H1 (cell line): ENCODE results near the gene DSTYK. TPM values are rescaled to one million over a fixed set of nuclear protein-coding genes. Genes with fewer than 3 reads are reported as not detected.

Experiments used
- RXRA ChIP-seq: IDR thresholded peaks from 2 replicates; pipeline ENCODE4 v1.6.1; 2011; ENCODE audit warnings: low read depth, mild to moderate bottlenecking, low read length, moderate library complexity; ENCODE audit not compliant: insufficient read depth
- SRF ChIP-seq: IDR thresholded peaks from 2 replicates; pipeline ENCODE4 v1.6.1; 2011; ENCODE audit warnings: mild to moderate bottlenecking, low read depth, low read length, moderate library complexity
- polyA plus RNA-seq, 7 experiments: library from polyadenylated mRNA; depleted of rRNA in 3 of 7; stranded (reverse) in 5 of 7; unstranded in 2 of 7; fragments of >200 nt in 5 of 7; fragments of 200-250 nt in 2 of 7; gene quantifications; 1 replicate in 5 of 7; 2 replicates in 1 of 7; 4 replicates in 1 of 7; pipeline versions ENCODE4 v1.2.1 to v1.2.3, GENCODE V29; 2011 to 2013; ENCODE audit warnings: missing spikeins in 2 of 7, mixed read lengths in 2 of 7
- total RNA-seq: library from RNA; stranded (reverse); fragmentation: NEBNext Ultra II Directional; extraction: Animal tissue kit (Norgen Biotek cat#: 25700); gene quantifications from 2 replicates; pipeline ENCODE4 v1.2.1, GENCODE V29; 2021
- TF ChIP-seq, protein P1 (sequence below): fragments of 300-600 bp; sonication (generic); IDR thresholded peaks from 2 replicates; pipeline ENCODE4 v1.7.1; 2012; ENCODE audit warnings: low read length, moderate library complexity, mild to moderate bottlenecking, inconsistent platforms; ENCODE audit not compliant: insufficient replicate concordance
- TF ChIP-seq, protein P2 (sequence below), 3 experiments: IDR thresholded peaks; 1 replicate in 2 of 3; 2 replicates in 1 of 3; pipeline versions ENCODE4 v1.5.1 to v1.6.1; 2011; ENCODE audit warnings: low read length in 3 of 3, mild to moderate bottlenecking in 3 of 3, inconsistent platforms in 2 of 3, low read depth in 1 of 3, moderate library complexity in 1 of 3; ENCODE audit not compliant: insufficient read depth in 1 of 3; ENCODE audit errors: control extremely low read depth in 1 of 3

Gene DSTYK
- total and polyA plus RNA-seq, 2 of the 8 experiments (the other 6 are each of a cell fraction or from before 2014, with no cell fraction given): 2.7 to 8.5 TPM

DNA sequence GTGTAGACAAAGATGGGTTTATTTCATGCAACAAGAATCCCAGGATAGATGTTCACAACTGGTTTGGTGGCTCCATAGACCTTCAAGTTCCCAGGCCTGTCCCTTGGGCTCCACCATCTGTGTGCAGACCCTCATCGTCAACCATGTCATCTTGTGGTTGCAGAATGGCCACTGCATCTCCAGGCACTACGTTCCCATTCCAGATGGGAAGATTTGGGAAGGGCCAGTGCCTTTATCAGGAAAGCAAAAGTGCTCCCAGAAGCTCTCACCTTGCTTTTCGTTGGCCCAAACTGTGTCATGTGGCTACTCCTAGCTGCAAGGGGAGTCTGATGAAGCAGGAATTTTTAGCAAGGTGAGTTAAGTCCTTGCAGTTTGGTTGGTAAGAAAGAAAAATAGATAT, 29.1 kb upstream of the DSTYK start (continued):
- TF ChIP-seq, protein P1, sequence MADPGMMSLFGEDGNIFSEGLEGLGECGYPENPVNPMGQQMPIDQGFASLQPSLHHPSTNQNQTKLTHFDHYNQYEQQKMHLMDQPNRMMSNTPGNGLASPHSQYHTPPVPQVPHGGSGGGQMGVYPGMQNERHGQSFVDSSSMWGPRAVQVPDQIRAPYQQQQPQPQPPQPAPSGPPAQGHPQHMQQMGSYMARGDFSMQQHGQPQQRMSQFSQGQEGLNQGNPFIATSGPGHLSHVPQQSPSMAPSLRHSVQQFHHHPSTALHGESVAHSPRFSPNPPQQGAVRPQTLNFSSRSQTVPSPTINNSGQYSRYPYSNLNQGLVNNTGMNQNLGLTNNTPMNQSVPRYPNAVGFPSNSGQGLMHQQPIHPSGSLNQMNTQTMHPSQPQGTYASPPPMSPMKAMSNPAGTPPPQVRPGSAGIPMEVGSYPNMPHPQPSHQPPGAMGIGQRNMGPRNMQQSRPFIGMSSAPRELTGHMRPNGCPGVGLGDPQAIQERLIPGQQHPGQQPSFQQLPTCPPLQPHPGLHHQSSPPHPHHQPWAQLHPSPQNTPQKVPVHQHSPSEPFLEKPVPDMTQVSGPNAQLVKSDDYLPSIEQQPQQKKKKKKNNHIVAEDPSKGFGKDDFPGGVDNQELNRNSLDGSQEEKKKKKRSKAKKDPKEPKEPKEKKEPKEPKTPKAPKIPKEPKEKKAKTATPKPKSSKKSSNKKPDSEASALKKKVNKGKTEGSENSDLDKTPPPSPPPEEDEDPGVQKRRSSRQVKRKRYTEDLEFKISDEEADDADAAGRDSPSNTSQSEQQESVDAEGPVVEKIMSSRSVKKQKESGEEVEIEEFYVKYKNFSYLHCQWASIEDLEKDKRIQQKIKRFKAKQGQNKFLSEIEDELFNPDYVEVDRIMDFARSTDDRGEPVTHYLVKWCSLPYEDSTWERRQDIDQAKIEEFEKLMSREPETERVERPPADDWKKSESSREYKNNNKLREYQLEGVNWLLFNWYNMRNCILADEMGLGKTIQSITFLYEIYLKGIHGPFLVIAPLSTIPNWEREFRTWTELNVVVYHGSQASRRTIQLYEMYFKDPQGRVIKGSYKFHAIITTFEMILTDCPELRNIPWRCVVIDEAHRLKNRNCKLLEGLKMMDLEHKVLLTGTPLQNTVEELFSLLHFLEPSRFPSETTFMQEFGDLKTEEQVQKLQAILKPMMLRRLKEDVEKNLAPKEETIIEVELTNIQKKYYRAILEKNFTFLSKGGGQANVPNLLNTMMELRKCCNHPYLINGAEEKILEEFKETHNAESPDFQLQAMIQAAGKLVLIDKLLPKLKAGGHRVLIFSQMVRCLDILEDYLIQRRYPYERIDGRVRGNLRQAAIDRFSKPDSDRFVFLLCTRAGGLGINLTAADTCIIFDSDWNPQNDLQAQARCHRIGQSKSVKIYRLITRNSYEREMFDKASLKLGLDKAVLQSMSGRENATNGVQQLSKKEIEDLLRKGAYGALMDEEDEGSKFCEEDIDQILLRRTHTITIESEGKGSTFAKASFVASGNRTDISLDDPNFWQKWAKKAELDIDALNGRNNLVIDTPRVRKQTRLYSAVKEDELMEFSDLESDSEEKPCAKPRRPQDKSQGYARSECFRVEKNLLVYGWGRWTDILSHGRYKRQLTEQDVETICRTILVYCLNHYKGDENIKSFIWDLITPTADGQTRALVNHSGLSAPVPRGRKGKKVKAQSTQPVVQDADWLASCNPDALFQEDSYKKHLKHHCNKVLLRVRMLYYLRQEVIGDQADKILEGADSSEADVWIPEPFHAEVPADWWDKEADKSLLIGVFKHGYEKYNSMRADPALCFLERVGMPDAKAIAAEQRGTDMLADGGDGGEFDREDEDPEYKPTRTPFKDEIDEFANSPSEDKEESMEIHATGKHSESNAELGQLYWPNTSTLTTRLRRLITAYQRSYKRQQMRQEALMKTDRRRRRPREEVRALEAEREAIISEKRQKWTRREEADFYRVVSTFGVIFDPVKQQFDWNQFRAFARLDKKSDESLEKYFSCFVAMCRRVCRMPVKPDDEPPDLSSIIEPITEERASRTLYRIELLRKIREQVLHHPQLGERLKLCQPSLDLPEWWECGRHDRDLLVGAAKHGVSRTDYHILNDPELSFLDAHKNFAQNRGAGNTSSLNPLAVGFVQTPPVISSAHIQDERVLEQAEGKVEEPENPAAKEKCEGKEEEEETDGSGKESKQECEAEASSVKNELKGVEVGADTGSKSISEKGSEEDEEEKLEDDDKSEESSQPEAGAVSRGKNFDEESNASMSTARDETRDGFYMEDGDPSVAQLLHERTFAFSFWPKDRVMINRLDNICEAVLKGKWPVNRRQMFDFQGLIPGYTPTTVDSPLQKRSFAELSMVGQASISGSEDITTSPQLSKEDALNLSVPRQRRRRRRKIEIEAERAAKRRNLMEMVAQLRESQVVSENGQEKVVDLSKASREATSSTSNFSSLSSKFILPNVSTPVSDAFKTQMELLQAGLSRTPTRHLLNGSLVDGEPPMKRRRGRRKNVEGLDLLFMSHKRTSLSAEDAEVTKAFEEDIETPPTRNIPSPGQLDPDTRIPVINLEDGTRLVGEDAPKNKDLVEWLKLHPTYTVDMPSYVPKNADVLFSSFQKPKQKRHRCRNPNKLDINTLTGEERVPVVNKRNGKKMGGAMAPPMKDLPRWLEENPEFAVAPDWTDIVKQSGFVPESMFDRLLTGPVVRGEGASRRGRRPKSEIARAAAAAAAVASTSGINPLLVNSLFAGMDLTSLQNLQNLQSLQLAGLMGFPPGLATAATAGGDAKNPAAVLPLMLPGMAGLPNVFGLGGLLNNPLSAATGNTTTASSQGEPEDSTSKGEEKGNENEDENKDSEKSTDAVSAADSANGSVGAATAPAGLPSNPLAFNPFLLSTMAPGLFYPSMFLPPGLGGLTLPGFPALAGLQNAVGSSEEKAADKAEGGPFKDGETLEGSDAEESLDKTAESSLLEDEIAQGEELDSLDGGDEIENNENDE: no peak
- TF ChIP-seq, protein P2, sequence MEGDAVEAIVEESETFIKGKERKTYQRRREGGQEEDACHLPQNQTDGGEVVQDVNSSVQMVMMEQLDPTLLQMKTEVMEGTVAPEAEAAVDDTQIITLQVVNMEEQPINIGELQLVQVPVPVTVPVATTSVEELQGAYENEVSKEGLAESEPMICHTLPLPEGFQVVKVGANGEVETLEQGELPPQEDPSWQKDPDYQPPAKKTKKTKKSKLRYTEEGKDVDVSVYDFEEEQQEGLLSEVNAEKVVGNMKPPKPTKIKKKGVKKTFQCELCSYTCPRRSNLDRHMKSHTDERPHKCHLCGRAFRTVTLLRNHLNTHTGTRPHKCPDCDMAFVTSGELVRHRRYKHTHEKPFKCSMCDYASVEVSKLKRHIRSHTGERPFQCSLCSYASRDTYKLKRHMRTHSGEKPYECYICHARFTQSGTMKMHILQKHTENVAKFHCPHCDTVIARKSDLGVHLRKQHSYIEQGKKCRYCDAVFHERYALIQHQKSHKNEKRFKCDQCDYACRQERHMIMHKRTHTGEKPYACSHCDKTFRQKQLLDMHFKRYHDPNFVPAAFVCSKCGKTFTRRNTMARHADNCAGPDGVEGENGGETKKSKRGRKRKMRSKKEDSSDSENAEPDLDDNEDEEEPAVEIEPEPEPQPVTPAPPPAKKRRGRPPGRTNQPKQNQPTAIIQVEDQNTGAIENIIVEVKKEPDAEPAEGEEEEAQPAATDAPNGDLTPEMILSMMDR (IDR thresholded peaks at IDR 0.05; ENCODE audit: control extremely low read depth in 1 of 3, insufficient read depth in 1 of 3, low read depth in 1 of 3, low read length in 3 of 3): no peak
- TF ChIP-seq SRF: no peak
- no peak for TF ChIP-seq RXRA
